ENCODE data around the gene FHIT.

GRCh38 chr3:60746043-60746638 is 505.1 kb downstream of the FHIT start:
- TF ChIP-seq POLR2A (IDR thresholded peaks at IDR 0.05) = no peak
- TF ChIP-seq, protein P1, sequence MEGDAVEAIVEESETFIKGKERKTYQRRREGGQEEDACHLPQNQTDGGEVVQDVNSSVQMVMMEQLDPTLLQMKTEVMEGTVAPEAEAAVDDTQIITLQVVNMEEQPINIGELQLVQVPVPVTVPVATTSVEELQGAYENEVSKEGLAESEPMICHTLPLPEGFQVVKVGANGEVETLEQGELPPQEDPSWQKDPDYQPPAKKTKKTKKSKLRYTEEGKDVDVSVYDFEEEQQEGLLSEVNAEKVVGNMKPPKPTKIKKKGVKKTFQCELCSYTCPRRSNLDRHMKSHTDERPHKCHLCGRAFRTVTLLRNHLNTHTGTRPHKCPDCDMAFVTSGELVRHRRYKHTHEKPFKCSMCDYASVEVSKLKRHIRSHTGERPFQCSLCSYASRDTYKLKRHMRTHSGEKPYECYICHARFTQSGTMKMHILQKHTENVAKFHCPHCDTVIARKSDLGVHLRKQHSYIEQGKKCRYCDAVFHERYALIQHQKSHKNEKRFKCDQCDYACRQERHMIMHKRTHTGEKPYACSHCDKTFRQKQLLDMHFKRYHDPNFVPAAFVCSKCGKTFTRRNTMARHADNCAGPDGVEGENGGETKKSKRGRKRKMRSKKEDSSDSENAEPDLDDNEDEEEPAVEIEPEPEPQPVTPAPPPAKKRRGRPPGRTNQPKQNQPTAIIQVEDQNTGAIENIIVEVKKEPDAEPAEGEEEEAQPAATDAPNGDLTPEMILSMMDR (IDR thresholded peaks at IDR 0.05) = no peak

All from suprapubic skin (tissue), 3 donors.